Caki2 (cell line): ENCODE measurements around the gene EAF1. TPM values are rescaled to one million over a fixed set of nuclear protein-coding genes. Genes with fewer than 3 reads are reported as not detected.

Experiments
- total RNA-seq: library from RNA; depleted of rRNA; stranded (reverse); fragments of >200 nt; shearing (Covaris generic); gene quantifications from 2 replicates; pipeline ENCODE4 v1.2.3, GENCODE V29; 2014; ENCODE audit warnings: low replicate concordance; rRNA removed

EAF1 gene
- total RNA-seq, 1 experiment from 2014 or later: 8.1 TPM

Other genes with a start within 250 kb of the EAF1 start
- 10.5 and 12.0 TPM in 2 replicates for gene CAPN7, start 221.4 kb upstream of the EAF1 start, total RNA-seq
- gene SH3BP5, start 95.0 kb upstream of the EAF1 start, total RNA-seq: 0.84 and 4.3 TPM in 2 replicates
- 11.2 and 14.2 TPM in 2 replicates for gene METTL6, start 54 bp upstream of the EAF1 start, total RNA-seq
- gene COLQ, start 94.1 kb downstream of the EAF1 start, total RNA-seq: not detected in 2 replicates
- 7.9 and 10.9 TPM in 2 replicates for gene HACL1, start 174.0 kb downstream of the EAF1 start, total RNA-seq
- gene BTD, start 174.1 kb downstream of the EAF1 start, total RNA-seq: 2.5 and 6.4 TPM in 2 replicates